Endothelial cell (in vitro differentiated cells): ENCODE data around the gene PTHLH. TPM values are rescaled to one million over a fixed set of nuclear protein-coding genes. Genes with fewer than 3 reads are reported as not detected.
A peak's percentile ranks its signal among the peaks of the same experiment; 100 is the strongest.

ENCODE experiments used
- DNase-seq: peaks from one replicate; pipeline ENCODE4 v3.0.0; 2021; ENCODE audit warnings: low spot score
- H3K27ac Mint-ChIP-seq: one replicate; pipeline ENCODE4 v1.8.0; 2021; ENCODE audit warnings: mixed read lengths, inconsistent platforms; ENCODE audit not compliant: unreplicated experiment
- H3K27me3 Mint-ChIP-seq: one replicate; pipeline ENCODE4 v1.8.0; 2021; ENCODE audit warnings: mild to moderate bottlenecking, moderate library complexity, mixed read lengths, inconsistent platforms; ENCODE audit not compliant: unreplicated experiment
- H3K36me3 Mint-ChIP-seq: one replicate; pipeline ENCODE4 v1.8.0; 2021; ENCODE audit warnings: mild to moderate bottlenecking, low read depth, mixed read lengths, inconsistent platforms; ENCODE audit not compliant: unreplicated experiment
- H3K4me1 Mint-ChIP-seq: one replicate; pipeline ENCODE4 v1.8.0; 2021; ENCODE audit warnings: mild to moderate bottlenecking, mixed read lengths, inconsistent platforms; ENCODE audit not compliant: unreplicated experiment
- H3K4me3 Mint-ChIP-seq: one replicate; pipeline ENCODE4 v1.8.0; 2021; ENCODE audit warnings: mild to moderate bottlenecking, mixed read lengths, inconsistent platforms; ENCODE audit not compliant: unreplicated experiment
- H3K9me3 Mint-ChIP-seq: one replicate; pipeline ENCODE4 v1.8.0; 2021; ENCODE audit warnings: mixed read lengths, inconsistent platforms; ENCODE audit not compliant: unreplicated experiment
- long read RNA-seq: library from polyadenylated mRNA; unstranded; transcript quantifications from one replicate; pipeline ENCODE4 v2.0.0, GENCODE V29; 2020; ENCODE audit not compliant: unreplicated experiment
- total RNA-seq: library from RNA; stranded (reverse); fragmentation: NEBNext Ultra II Directional; extraction: Animal tissue kit (Norgen Biotek cat#: 25700); gene quantifications from one replicate; pipeline ENCODE4 v1.2.1, GENCODE V29; 2021; ENCODE audit not compliant: unreplicated experiment
- TF ChIP-seq, protein P1 (sequence below): fragments of 200-600 bp; sonication (generic); IDR thresholded peaks from one replicate; pipeline ENCODE4 v1.5.0; 2021; ENCODE audit warnings: antibody characterized with exemption; ENCODE audit not compliant: unreplicated experiment

The PTHLH gene
- total RNA-seq, result 4.7 TPM
- long read RNA-seq, partial matches to known transcripts, result 0 of 1 reads
- long read RNA-seq, other reads (novel, unspliced or antisense), result 1 of 1 reads

DNA sequence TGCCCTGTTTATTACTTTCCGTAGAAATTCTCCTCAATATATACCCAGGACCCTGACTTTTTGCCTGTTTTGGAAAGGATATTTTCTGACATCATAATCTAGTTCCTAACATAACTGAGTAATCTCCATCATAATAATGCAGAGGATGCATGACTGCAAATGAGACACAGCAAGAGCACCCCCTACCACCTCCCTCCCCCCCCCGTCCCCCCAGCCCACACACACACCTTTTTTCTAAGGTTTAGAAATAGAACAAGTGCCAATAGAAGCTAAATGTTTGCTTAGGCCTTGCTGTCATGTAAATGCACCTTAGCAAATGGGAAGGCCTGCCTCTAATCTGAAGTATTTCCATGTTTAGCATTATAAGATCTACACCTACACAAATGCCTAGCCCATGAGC lies at the start of gene PTHLH:
TSS of gene PTHLH (minus strand) at position 13 of the 400 bp plus-strand sequence. CDS start 3,239 bp downstream, outside the sequence.
- peaks cover 31% of the 10 kb centered on the region for H3K4me1 Mint-ChIP-seq
- peak within 1 kb of the TSS; percentile 88 for H3K4me3 Mint-ChIP-seq
- peaks cover 16% of the 10 kb centered on the region for H3K27me3 Mint-ChIP-seq
- DNase-seq, result no peak
- no peaks in the 10 kb centered on the region for H3K9me3 Mint-ChIP-seq
- H3K27ac Mint-ChIP-seq, result no peak within 1 kb of the TSS
- TF ChIP-seq, protein P1, sequence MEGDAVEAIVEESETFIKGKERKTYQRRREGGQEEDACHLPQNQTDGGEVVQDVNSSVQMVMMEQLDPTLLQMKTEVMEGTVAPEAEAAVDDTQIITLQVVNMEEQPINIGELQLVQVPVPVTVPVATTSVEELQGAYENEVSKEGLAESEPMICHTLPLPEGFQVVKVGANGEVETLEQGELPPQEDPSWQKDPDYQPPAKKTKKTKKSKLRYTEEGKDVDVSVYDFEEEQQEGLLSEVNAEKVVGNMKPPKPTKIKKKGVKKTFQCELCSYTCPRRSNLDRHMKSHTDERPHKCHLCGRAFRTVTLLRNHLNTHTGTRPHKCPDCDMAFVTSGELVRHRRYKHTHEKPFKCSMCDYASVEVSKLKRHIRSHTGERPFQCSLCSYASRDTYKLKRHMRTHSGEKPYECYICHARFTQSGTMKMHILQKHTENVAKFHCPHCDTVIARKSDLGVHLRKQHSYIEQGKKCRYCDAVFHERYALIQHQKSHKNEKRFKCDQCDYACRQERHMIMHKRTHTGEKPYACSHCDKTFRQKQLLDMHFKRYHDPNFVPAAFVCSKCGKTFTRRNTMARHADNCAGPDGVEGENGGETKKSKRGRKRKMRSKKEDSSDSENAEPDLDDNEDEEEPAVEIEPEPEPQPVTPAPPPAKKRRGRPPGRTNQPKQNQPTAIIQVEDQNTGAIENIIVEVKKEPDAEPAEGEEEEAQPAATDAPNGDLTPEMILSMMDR, result no peak
- no peaks in the 10 kb centered on the region for H3K36me3 Mint-ChIP-seq

DNA sequence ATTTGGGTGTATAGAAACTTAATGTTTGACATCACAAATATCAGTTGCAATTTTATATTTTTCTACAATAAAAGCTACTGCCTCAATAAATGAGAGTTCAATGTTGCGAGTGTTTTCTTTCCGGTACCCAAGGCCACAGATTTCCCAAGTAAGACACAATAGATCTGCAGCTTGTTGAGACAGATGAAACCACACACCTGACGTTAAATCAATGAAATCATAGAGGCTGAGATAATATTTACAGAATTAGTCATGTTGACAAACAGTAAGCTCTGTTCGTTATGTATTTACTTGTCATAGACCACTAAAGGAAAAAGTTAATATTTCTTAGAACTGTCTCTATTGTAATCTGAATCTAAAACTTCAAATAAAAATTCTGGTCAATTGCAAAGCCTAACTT lies 49.2 kb upstream of the PTHLH start:
- H3K4me1 Mint-ChIP-seq, result no peaks in the 10 kb centered on the region
- TF ChIP-seq, protein P1, result no peak
- no peaks in the 10 kb centered on the region for H3K36me3 Mint-ChIP-seq
- no peak overlapping the region for H3K4me3 Mint-ChIP-seq
- no peak for DNase-seq
- H3K27ac Mint-ChIP-seq, result no peak overlapping the region
- H3K9me3 Mint-ChIP-seq, result no peaks in the 10 kb centered on the region
- H3K27me3 Mint-ChIP-seq, result no peaks in the 10 kb centered on the region

DNA sequence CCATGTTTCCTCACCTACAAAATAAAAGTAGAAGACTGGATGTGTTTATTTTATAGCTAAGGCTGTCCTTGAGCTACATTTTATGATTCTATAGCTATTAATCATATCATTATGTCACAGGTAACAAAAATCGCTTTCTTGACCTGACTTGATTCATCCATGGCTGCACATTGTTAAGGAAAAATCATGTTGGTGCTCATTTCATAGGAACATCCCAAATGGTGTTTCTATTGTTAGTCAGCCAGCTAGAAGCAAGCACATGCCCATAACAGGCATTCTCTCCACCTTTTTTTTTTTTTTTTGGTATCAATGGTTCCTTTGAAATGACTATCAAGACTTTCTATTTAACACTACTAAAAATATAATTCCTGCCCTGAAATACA lies 45.3 kb upstream of the PTHLH start:
- H3K4me3 Mint-ChIP-seq, result no peak overlapping the region
- TF ChIP-seq, protein P1, result no peak
- H3K9me3 Mint-ChIP-seq, result no peaks in the 10 kb centered on the region

DNA sequence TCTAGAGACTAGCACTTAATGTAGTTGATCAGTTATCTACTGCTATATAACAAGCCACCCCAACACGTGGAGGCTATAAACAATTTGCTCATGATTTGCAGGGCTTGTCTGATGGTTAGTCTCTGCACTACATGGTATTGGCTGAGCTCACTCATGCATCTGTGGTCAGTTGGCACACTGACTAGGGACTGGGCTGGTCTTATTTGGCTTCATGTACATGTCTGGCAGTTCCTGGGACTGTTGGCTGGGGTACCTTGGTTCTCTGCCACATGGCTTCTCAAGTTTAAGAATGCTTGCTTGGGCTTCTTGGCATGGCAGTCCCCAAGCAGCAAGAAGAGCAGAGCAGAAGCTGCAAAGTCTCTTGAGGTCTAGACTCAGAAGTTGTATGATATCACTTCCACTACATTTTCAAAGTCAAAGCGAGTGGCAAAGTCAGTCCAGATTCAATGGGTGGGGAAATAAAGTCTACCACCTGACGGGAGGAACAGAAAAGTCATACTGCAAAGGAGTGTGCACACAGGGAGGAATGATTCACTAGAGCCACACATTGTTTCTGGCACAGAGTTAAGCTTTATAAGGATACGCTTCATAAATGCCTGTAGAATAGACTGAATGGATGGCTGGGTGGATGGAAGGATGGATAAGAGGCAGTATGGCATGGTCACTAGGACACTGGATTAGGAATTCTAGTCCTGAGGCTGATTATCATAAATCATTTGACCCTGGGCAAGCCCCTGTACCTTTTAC lies 44.8 kb upstream of the PTHLH start:
- Mint-ChIP-seq H3K27ac (no peak overlapping the region), H3K4me3 (no peak overlapping the region), H3K27me3 (no peaks in the 10 kb centered on the region), H3K4me1 (peaks cover 3% of the 10 kb centered on the region), H3K36me3 (no peaks in the 10 kb centered on the region), H3K9me3 (no peaks in the 10 kb centered on the region)
- no peak for DNase-seq
- TF ChIP-seq, protein P1, result no peak

More for the DNA sequence above, 45.3 kb upstream of the PTHLH start:
- H3K36me3 Mint-ChIP-seq, result no peaks in the 10 kb centered on the region
- H3K27me3 Mint-ChIP-seq, result no peaks in the 10 kb centered on the region
- DNase-seq, result no peak
- peaks cover 3% of the 10 kb centered on the region for H3K4me1 Mint-ChIP-seq
- H3K27ac Mint-ChIP-seq, result no peak overlapping the region

GRCh38 chr12:28015165-28015564 lies 42.6 kb upstream of the PTHLH start:
- H3K9me3 Mint-ChIP-seq, result no peaks in the 10 kb centered on the region
- TF ChIP-seq, protein P1, result no peak
- no peaks in the 10 kb centered on the region for H3K27me3 Mint-ChIP-seq
- no peak overlapping the region for H3K27ac Mint-ChIP-seq
- no peak for DNase-seq
- H3K4me3 Mint-ChIP-seq, result no peak overlapping the region
- H3K4me1 Mint-ChIP-seq, result peaks cover 3% of the 10 kb centered on the region
- no peaks in the 10 kb centered on the region for H3K36me3 Mint-ChIP-seq
